HG03520 (cell line): ENCODE data around the gene MAGOHB.
A peak's percentile ranks its signal among the peaks of the same experiment; 100 is the strongest.
"Not testable (repeated sequence)": the region's sequence is repeated elsewhere in the genome, so short reads cannot be mapped to it uniquely, and the experiment has no call there.

ENCODE experiments used
- ATAC-seq: cut with Tn5 transposase; IDR thresholded peaks from one replicate; pipeline ENCODE4 v1.9.1; 2021; ENCODE audit warnings: mild to moderate bottlenecking, moderate library complexity; ENCODE audit not compliant: unreplicated experiment

Gene MAGOHB

DNA sequence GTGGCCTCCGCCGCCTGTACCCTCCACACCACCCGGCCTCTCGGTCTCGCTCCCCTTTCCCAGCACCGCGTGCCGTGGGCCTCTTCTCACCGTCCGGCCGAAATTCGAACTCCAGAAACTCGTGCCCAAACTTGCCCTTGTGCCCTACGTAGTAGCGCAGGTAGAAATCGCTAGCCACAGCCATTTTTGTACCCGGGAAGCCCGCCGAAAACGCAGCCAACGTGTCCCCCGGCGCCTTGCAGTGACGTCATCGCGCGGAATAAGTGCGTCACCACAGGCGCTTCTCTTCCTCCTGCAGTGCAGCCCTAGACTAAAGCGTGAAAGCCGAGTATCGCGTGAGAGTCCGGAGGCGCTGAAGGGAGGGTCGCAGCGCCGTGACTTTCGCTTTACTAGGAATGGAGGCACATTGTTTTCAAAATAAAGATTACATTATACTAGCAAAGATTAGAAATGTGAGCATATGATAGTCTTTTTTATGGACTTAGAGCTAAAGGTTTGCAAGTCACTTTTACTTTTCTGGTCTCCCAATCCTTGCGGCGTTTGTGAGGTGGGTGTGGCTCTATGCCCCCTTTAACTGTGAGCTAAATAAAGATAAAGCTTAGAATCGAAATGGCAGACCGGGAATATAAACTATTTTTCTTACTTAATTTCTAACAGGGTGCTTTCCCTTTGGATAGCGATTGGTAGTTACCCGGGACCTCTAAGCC is at the start of gene MAGOHB:
Gene MAGOHB (minus strand): TSS at position 261 of the 707 bp plus-strand sequence. CDS start 77 bp downstream, at position 184.
- ATAC-seq: peak; percentile 97

DNA sequence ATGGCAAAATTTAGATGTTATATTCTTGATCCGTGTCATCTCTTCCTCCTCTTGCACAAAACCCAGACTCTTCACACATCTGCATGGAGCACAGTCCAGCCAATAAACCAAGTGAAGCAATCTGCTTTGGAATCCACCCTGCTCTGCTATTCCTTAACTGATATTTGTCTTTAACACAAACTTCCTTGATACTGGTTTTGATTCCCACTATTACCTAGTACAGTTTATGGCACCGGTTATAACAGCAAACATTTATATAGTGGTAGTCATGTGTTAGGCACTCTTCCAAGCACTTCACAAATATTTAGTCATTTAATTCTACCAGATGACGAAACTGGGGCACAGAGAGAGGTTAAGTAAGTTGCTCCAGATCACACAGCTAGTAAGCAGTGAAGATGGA is 47.9 kb upstream of the MAGOHB start:
- no peak for ATAC-seq

DNA sequence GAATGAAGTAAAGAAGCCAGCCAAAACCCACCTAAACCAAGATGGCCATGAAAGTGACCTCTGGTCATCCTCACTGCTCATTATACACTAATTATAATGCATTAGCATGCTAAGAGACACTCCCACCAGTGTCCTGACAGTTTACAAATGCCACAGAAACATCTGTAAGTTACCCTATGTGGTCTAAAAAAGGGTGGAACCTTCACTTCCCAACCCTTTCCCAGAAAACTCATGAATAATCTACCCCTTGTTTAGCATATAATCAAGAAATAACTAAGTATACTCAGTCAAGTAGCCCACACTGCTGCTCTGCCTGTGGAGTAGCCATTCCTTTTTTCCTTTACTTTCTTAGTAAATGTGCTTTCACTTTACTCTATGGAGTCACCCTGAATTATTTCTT is 40.6 kb upstream of the MAGOHB start:
- no peak for ATAC-seq

DNA sequence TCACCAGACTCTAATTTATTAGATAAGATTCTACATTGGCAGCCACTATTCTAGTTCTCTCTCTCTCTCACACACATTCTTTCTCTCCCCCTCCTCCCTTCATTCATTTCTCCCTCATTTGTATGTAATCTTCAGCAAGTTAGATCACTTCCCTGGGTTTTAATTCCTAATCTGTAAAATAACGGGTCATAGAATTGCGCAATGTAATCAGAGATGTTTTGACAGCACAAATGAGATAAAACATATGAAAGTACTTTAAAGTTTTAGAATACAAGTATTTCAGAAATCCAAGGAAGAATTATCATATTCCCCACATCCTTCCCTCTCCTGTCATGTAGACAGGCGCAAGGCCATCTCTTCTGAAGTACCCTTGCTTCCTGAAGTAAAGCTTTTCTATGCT is 38.8 kb upstream of the MAGOHB start:
- no peak for ATAC-seq

DNA sequence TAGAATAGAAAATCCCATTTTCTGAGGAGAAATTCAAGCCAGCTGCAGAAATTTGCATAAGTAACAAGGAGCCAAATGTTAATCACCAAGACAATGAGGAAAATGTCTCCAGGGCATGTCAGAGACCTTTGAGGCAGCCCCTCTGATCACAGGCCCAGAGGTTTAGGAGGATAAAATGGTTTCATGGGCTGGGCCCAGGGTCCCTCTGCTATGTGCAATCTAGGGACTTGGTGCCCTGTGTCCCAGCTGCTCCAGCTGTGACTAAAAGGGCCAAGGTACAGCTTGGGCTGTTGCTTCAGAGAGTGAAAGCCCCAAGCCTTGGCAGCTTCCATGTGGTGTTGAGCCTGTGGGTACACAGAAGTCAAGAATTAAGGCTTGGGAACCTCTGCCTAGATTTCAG is 33.2 kb upstream of the MAGOHB start:
- ATAC-seq: not testable (repeated sequence)

DNA sequence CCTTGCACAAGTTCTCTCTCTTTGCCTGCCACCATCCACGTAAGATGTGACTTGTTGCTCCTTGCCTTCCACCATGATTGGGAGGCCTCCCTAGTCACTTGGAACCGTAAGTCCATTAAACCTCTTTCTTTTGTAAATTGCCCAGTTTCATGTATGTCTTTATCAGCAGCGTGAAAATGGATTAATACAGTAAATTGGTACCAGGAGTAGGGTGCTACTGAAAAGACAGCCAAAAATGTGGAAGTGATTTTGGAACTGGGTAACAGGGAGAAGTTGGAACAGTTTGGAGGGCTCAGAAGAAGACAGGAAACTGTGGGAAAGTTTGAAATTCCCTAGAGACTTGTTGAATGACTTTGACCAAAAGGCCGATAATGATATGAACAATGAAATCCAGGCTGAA is 32.5 kb upstream of the MAGOHB start:
- ATAC-seq: no peak

DNA sequence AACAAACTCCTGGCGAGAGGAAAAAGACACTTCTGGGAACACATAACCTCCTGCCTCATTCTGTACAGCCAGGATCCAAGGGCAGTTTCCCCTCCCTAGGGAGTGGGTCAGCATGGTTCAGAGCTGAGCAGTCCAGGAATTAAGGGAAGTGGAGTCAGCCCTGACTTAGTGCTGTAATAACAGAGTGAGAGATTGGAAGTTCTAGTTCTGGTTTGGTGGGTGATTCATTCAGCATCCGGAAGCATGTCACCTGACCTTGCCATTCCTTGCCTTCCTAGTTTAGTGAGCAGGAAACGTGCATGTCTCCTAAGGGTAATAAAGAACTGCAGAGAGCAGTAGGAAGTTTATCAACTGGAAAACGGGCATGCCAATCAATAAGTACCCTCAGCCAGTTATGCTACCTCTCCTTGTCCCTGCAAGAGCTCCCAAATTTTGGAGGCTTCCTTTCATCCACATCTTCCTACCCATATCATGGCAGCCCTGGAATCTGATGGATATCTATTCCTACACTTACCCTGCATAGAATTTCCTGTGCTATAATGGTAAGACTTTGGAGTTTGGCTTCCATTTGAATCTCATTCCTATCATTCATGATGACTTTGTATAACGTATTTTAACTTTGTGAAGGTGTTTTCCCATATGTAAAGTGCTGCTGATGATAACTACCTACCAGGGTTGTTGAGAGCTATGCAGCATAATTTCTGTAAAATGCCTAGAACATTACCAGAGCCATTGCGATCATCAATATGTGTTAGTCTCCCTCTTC is 28.5 kb upstream of the MAGOHB start:
- ATAC-seq: no peak

DNA sequence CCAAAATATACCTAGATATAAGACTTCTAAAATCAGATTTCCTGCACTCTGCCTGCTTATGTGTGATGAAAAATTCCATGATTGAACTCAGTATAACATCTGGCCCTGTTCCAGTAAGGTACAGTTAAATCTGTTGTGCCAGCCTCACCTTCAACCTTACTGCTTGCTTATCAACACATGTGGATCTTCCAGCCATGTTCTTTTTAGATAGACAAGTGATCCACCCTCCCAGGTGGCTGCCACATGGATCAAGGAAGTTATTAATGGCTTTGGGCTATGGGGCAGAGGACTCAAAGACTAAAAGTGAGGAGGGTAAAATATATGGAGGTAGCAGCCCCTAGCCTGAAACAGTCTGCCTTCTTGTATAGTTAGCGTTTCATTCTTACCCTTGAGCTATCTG is 25.3 kb upstream of the MAGOHB start:
- ATAC-seq: no peak

DNA sequence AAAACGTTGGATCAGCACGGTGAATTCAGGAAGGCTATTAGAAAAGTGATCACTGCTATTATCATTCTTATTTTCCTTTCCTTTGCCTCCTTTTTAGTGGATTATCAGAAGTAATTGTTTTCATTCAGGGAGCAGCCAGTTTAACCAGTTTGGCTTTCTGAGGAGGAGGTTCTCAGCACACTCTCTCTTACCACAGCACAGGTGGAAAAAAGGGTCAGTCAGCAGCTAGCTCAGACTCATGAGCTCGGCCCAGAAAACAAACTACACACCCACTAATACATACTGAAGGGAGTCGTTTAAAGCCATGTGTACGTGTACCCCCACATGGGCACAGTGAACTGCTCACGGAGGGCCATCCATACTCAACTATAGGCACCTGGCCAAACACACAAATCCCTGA is 23.2 kb upstream of the MAGOHB start:
- no peak for ATAC-seq

DNA sequence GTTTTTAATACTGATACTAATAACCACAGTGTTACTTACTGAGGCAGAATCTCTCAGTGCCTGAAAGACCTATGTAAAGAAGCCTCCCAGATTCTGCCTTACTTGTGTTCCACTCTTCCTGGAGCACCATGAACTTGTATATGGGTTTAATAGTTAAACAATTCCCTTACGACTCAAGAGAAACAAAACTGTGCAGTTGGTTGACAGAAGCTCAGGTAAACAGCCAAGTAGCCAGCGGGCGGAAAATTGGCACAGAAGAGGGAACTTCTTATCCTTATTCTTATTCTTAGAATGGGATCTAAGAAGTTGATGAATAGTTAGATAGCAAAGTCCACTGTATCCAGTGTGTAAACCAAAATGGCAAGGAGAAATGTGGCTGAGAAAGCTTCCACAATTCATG is 22.7 kb upstream of the MAGOHB start:
- ATAC-seq: no peak

DNA sequence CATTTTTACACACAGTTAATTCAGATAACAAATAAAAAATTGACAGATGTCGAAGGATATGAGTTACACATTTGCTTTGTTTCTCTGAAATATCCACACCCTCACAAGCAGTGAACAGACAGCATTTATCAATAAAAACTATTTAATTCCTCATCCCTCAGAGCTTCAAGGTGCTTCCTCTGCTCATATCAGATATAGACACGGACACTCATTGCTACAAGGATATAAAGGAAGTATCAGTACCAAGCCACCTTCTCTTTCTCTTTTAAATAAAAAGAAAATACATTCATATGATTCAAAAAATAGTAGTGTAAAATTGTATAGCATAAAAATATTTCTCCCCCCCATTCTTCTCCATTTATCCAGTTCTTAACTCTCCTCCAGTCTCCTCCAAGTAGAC is 21.9 kb upstream of the MAGOHB start:
- ATAC-seq: no peak

DNA sequence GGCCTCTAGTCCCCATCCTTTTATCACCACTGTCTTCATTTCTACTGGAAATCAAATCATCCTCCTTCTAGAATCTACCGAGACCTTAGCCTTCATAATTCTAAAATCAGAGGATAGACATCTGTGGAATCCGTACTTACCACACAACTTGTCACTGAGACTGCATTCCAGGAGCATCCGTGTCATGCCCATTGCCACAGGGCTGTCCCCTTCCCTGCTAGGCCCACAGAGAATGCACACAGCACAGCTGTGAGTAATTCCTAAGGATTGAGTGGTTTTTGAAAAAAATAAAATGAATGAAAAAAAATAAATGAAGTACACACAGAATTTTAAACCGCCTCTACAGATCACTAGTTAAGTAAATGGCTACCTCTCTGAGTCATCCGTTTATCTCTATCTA is 21.0 kb upstream of the MAGOHB start:
- ATAC-seq: no peak

DNA sequence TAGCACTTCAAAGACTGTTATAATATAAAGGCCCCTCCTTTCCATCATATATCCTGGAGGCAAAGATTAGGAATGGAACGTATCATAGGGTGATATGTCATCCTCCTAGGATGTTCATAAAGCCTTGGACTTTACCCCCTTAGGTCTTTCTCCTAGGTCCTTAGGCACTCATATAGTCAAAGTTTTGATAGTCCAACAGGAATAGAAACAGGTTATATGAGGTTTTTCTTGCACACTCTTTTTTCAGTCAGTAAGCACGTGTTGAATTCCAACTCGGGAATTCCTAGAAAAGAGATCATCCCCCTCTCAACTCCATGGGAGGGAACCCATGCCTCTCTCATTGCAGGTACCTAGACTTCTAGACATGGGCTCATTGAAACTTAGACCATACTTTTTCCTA is 20.1 kb upstream of the MAGOHB start:
- no peak for ATAC-seq

DNA sequence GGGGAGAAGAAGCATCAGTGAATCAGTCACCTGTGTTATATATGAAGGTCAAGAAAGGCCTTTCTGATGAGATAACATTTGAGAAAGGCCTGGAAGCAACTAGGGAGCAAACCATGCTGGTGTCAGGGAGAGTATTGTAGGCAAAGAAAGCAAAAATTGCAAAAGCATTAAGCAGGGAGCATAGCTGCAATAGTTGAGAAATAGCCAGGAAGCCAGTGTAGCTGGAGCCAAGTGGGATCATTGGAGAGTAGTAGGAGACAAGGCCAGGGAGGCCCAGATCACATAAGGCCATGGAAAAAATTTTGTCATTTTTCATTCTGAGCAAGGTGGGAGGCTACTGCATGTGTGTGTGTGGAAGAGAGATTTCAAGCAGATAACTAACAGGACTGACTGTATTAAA is 18.8 kb upstream of the MAGOHB start:
- ATAC-seq: no peak

DNA sequence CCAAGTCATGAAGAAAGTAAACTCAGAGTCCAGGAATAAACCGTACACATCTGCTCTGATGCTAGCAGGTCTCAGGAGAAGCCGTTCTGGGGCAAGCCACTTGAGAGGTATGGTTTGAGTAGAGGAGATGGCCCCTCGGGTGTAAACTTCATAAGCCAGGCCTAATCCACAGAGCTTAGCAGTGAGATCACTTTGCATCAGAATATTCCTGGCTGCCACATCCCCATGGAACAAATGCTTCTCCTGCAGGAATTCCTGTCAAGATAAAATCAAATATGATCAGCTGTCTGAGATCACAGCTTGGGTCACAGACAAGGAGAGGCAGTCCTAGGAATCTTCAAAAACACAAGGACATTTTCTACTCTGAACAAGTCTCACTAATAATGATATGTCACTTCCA is 11.2 kb upstream of the MAGOHB start:
- ATAC-seq: no peak

DNA sequence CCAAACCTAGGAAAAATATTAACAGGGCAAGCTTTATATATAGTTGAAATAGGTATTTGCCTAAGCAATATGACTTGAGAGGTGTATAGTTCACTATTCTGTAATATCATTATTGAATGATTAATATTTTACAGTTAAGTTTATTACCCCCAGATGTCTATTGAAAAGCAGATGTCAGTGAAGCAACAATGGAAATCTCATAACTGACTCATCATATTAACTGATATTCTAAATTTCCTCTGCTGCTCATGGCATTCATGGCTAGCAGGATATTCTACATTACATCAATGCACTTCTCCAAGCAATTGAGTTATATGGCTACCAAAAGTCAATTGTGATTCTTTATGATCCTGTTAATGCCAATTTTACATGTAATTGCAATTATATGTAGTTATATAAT is 9.7 kb upstream of the MAGOHB start:
- ATAC-seq: no peak

DNA sequence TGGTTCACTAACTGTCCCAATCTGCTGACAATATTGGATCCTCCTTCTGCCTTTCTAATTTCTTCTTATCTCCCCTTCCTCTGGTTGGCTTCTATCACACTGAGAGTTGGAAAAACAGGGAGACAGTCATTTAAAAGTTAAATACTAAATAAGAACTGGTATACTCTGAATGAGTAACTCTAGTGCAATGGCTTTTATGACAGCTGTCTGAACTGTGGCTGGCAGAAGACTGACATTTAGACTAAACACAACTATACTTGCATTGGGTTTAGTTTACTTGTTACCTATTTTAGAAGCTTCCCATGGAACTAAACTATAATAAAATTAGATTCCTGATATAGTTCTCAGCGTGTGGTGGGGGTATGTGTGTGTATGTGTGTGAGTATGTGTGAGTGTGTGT is 7.9 kb upstream of the MAGOHB start:
- no peak for ATAC-seq

DNA sequence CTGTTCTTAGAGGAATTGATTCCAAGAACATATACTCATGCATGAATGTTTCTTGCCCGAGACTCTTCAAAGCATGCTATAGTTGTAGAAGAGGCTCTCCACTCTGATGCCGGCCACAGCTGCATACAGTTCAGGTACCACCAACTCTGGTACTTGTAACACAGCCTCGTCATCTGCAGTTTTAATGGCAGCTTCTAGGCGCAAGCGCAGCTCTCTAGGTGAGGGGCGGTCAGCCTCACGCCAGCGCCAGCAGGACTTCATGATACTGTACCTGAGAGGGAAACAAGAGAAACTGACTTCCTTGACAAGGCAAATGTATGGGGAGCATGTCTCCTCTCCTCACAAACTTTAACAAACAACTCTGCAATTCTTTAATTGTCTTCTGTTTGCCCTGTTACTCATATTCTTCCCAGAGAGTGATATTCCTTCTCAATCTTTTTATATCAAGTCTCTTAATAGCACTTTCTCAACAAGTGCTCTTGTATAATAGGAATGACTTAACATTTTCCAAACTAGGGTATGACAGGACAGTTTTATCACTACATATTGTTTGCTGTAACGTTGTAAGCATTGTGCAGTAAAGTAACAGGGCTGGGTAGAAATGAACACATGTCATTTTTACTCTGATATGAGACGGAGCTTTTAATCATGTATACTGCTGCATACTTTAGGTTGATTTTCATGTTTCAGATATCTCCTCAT is 6.8 kb upstream of the MAGOHB start:
- ATAC-seq: no peak

DNA sequence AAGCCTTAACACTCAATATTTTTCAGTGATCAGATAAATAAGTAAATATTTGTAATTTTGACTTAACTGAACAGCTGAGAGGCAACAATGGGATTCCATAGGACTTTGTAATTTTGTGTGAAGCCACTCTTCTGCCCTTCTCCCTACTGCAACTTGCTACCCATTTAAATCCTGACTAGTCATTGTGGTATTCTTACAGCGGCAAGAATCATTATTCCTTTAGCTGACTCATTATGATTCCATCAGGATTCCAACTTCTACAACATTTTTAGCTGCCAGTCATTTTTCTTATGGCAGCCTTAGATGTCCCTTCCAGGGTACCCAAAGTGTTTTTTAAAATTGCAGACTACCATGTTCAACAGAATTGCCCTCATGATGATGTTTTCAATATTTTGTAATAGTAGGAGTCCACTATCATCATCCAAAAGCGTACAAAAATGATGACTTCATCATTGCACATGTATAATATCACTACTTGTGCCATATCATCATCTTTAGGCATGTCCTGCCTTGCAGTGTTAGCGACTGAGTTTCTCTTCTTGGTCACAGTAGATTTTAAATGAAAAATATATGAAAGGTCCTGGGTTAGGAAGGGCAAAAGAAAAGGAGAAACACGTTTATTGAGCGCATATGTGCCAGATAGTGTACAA is 5.1 kb upstream of the MAGOHB start:
- ATAC-seq: no peak

DNA sequence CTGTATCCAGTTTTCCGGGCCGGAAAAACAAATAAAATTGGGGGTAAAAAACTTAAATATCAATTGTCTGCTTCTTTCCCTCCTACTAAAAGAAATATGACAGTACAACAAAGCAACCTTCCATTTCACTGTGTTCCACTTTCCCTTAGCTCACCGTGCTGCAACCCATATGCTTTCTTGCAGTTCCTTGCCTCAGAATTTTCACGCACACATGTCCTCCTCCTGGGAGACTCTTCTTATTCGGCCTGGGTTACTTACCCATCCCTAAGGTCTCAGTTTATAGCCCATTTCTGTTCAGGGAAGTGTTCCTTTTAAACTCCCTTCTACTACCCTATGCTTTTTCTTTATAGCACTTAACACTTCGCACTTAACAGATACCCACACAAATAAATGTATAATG is 4.5 kb upstream of the MAGOHB start:
- ATAC-seq: no peak

DNA sequence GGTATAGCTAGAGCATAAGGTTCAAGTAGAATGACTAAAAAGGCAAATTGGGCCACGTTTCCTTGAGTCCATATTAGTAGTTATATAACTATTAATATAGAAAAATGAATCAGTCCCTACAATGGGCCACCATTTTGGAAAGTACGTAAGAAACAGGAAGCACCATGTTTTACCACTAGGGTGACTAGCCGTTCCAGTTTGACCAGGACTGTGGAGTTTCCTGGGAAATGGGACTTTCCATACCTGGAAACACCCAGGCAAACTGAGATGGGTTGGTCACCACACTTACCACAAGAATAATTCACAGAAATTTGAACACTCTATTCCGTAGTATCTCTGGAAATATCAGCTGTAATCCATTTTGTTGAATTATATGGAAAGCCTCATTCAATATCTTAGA is 2.1 kb upstream of the MAGOHB start:
- ATAC-seq: no peak

DNA sequence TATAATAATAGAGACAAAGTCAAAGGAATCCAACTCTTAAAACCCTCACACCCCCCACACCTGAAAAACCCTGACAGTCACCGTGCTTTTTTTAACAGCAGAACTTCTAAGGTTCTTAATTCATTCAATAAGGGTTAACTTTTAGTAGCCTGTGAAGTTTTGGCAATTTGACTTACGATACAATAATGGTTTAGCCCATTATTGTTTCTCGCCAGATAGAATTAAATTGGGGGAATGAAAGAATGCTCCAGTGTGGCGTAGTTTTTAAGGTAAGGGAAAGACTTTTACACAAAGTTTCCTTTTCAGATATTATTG is 604 bp upstream of the MAGOHB start:
- ATAC-seq: no peak
